GM18861 (cell line): ENCODE results near the gene CNPY2.

Experiments
- ATAC-seq: cut with Tn5 transposase; IDR thresholded peaks from one replicate; pipeline ENCODE4 v1.9.1; 2021; ENCODE audit not compliant: unreplicated experiment

CNPY2 gene

GRCh38 chr12:56260380-56260779 lies 55.4 kb downstream of the CNPY2 start:
- no peak for ATAC-seq
